ENCODE results near the gene U2SURP. TPM values are rescaled to one million over a fixed set of nuclear protein-coding genes. Genes with fewer than 3 reads are reported as not detected.

U2SURP gene
- total RNA-seq, result 218 TPM

GRCh38 chr3:143001369-143002082 is at the start of gene U2SURP:
TSS of gene U2SURP (plus strand) at chr3:143001570. CDS start at chr3:143001629, 59 bp downstream.

GRCh38 chr3:142963516-142964448 is 37.6 kb upstream of the U2SURP start, which contains the start of gene PAQR9:
TSS of gene PAQR9 (minus strand) at chr3:142963674. CDS start at chr3:142963336, 338 bp downstream.

Small RNA genes within 50 kb of the gene (small RNA-seq; reads per million reads assigned to genes)
- not detected for gene AC021074.2 (ENCODE audit: low replicate concordance)

Other genes with a start within 250 kb of the U2SURP start
- 4.4 TPM for gene PCOLCE2, start 112.5 kb upstream of the U2SURP start, total RNA-seq
- gene PAQR9, start 37.9 kb upstream of the U2SURP start, total RNA-seq, result 1.6 TPM
- 34.1 TPM for gene CHST2, start 118.2 kb downstream of the U2SURP start, total RNA-seq